ENCODE measurements around the gene GDPD1. TPM values are rescaled to one million over a fixed set of nuclear protein-coding genes. Genes with fewer than 3 reads are reported as not detected.
A peak's percentile ranks its signal among the peaks of the same experiment; 100 is the strongest.
"Not testable (repeated sequence)": the region's sequence is repeated elsewhere in the genome, so short reads cannot be mapped to it uniquely, and the experiment has no call there.

Gene GDPD1
- total RNA-seq, 2 experiments from 2014 or later: 2.9 to 3.5 TPM

- Mint-ChIP-seq H3K27ac (no peak overlapping the region), H3K27me3 (no peaks in the 10 kb centered on the region), H3K4me3 (no peak overlapping the region), H3K4me1 (ENCODE audit: low read depth) (no peaks in the 10 kb centered on the region), H3K36me3 (peaks cover 9% of the 10 kb centered on the region), H3K9me3 (no peaks in the 10 kb centered on the region)
- intact Hi-C loops (cut with micrococcal nuclease): no loop called here
- CTCF ChIA-PET: no interaction called here
- DNase-seq: no peak
- POLR2A ChIA-PET: no interaction called here
These were observed 20.9 kb upstream of the GDPD1 start for GRCh38 chr17:59199398-59199797.

GRCh38 chr17:59202320-59202719, 18.0 kb upstream of the GDPD1 start:
- Mint-ChIP-seq H3K36me3 (peaks cover 7% of the 10 kb centered on the region), H3K4me3 (no peak overlapping the region), H3K27me3 (no peaks in the 10 kb centered on the region), H3K4me1 (ENCODE audit: low read depth) (no peaks in the 10 kb centered on the region), H3K9me3 (no peaks in the 10 kb centered on the region), H3K27ac (no peak overlapping the region)
- intact Hi-C loops (cut with micrococcal nuclease): no loop called here
- POLR2A ChIA-PET: no interaction called here
- CTCF ChIA-PET: no interaction called here
- no peak for DNase-seq

- no peak overlapping the region for H3K27ac Mint-ChIP-seq
- peaks cover 13% of the 10 kb centered on the region for H3K4me1 Mint-ChIP-seq (ENCODE audit: low read depth)
These were observed 941 bp upstream of the GDPD1 start for GRCh38 chr17:59219370-59219769.

DNA sequence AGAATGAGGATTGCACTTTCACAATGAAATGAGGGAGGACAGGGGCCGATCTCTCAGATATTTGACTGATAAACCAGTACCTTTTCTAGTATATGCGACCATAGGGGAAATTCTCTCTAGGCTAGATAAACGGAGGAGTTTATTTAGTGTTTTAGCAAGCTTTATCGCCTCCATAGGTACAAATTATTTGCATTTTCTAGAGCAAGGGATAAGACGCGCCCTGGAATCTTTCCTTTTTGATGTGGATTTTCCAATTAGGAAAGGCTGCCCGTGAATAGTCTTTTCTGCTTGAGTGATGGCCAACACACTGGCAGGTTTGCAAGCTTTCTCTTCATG, 351 bp upstream of the GDPD1 start:
- intact Hi-C loops (cut with micrococcal nuclease): loop anchor here (1.0 to 5.0 kb wide), 4 partner anchors 10 to 221 kb away; partner anchors contain the start of genes PRR11, SKA2, SMG8 and TRIM37
- no peaks in the 10 kb centered on the region for H3K27me3 Mint-ChIP-seq
- ChIA-PET CTCF (interaction anchor here (0.6 to 1.6 kb wide), 7 partner anchors 9 to 478 kb away, joined by 3 to 28 read pairs (median 3); partner anchors contain the start of gene SMG8), POLR2A (interaction anchor here (0.5 to 1.3 kb wide), 4 partner anchors 10 to 589 kb away, joined by 3 to 9 read pairs (median 5); partner anchors contain the start of genes PRR11, SKA2 and SMG8)
- H3K27ac Mint-ChIP-seq: peak overlapping the region; percentile 80
- H3K4me3 Mint-ChIP-seq: peak overlapping the region; percentile 100
- H3K4me1 Mint-ChIP-seq (ENCODE audit: low read depth): peaks cover 13% of the 10 kb centered on the region
- no peaks in the 10 kb centered on the region for H3K9me3 Mint-ChIP-seq
- DNase-seq: no peak
- H3K36me3 Mint-ChIP-seq: peaks cover 4% of the 10 kb centered on the region

More at GRCh38 chr17:59219370-59219769, 941 bp upstream of the GDPD1 start:
- intact Hi-C loops (cut with micrococcal nuclease): no loop called here
- Mint-ChIP-seq H3K9me3 (no peaks in the 10 kb centered on the region), H3K36me3 (peaks cover 8% of the 10 kb centered on the region), H3K27me3 (no peaks in the 10 kb centered on the region), H3K4me3 (no peak overlapping the region)
- ChIA-PET CTCF (interaction anchor here (1.2 to 1.6 kb wide), 2 partner anchors 9 to 92 kb away, joined by 5 to 28 read pairs; partner anchors contain the start of gene SMG8), POLR2A (interaction anchor here (1.2 to 1.5 kb wide), 3 partner anchors 9 to 64 kb away, joined by 3 to 9 read pairs (median 7); partner anchors contain the start of genes PRR11, SKA2 and SMG8)
- DNase-seq: no peak

GRCh38 chr17:59221159-59221847, 992 bp downstream of the GDPD1 start:
- H3K27me3 Mint-ChIP-seq: no peaks in the 10 kb centered on the region

GRCh38 chr17:59223813-59224212, 3.5 kb downstream of the GDPD1 start:
- peaks cover 13% of the 10 kb centered on the region for H3K4me1 Mint-ChIP-seq (ENCODE audit: low read depth)
- H3K27me3 Mint-ChIP-seq: no peaks in the 10 kb centered on the region
- no peak for DNase-seq
- H3K9me3 Mint-ChIP-seq: no peaks in the 10 kb centered on the region
- intact Hi-C loops (cut with micrococcal nuclease): loop anchor here (5.0 kb wide), 1 partner anchor 117 kb away; the partner anchor contains the start of gene TRIM37
- no peak overlapping the region for H3K4me3 Mint-ChIP-seq
- CTCF ChIA-PET: no interaction called here
- H3K36me3 Mint-ChIP-seq: peaks cover 4% of the 10 kb centered on the region
- no peak overlapping the region for H3K27ac Mint-ChIP-seq
- POLR2A ChIA-PET: no interaction called here

More at GRCh38 chr17:59221159-59221847, 992 bp downstream of the GDPD1 start:
- Mint-ChIP-seq H3K36me3 (peaks cover 4% of the 10 kb centered on the region), H3K4me1 (ENCODE audit: low read depth) (peaks cover 13% of the 10 kb centered on the region), H3K4me3 (peak overlapping the region; percentile 100), H3K27ac (peak overlapping the region; percentile 80), H3K9me3 (no peaks in the 10 kb centered on the region)
- POLR2A ChIA-PET: interaction anchor here (0.8 kb wide), 1 partner anchor 11 kb away, joined by 3 read pairs; no protein-coding TSS in a partner anchor
- DNase-seq: no peak
- intact Hi-C loops (cut with micrococcal nuclease): loop anchor here (2.0 to 5.0 kb wide), 3 partner anchors 67 to 219 kb away; partner anchors contain the start of genes PRR11, SKA2 and TRIM37
- CTCF ChIA-PET: interaction anchor here (0.6 to 0.9 kb wide), 2 partner anchors 55 to 220 kb away, joined by 3 to 4 read pairs; no protein-coding TSS in a partner anchor

- intact Hi-C loops (cut with micrococcal nuclease); H3K9me3 Mint-ChIP-seq; H3K27ac Mint-ChIP-seq; H3K27me3 Mint-ChIP-seq; H3K4me1 Mint-ChIP-seq (ENCODE audit: low read depth); H3K36me3 Mint-ChIP-seq; H3K4me3 Mint-ChIP-seq; DNase-seq: not testable (repeated sequence)
- POLR2A ChIA-PET: interaction anchor here (0.6 kb wide), 1 partner anchor 242 kb away, joined by 4 read pairs; no protein-coding TSS in a partner anchor
- CTCF ChIA-PET: interaction anchor here (0.6 kb wide), 1 partner anchor 69 kb away, joined by 3 read pairs; no protein-coding TSS in a partner anchor
These were observed 8.3 kb downstream of the GDPD1 start for GRCh38 chr17:59228588-59228987.

DNA sequence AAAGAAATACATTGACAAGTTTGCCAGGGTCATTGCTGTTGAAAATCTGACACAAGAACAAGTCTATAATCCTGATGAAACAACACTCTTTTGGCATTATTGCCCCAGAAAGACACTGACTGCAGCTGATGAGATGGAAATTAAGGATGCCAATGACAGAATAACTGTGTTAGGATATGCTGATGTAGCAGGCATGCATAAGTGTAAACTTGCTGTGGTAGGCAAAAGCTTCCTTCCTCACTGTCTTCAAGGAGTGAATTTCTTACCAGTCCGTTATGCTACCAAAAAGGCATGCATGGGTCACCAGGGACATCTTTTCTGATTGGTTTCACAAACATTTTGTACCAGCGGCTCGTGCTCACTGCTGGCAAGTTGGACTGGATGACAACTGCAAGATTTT, 10.5 kb downstream of the GDPD1 start:
- no peak overlapping the region for H3K4me3 Mint-ChIP-seq

GRCh38 chr17:59234631-59235030, 14.3 kb downstream of the GDPD1 start:
- H3K27ac Mint-ChIP-seq: no peak overlapping the region
- H3K27me3 Mint-ChIP-seq: no peaks in the 10 kb centered on the region
- no peaks in the 10 kb centered on the region for H3K36me3 Mint-ChIP-seq
- no peaks in the 10 kb centered on the region for H3K4me1 Mint-ChIP-seq (ENCODE audit: low read depth)
- ChIA-PET CTCF (no interaction called here), POLR2A (no interaction called here)
- no peak overlapping the region for H3K4me3 Mint-ChIP-seq
- DNase-seq: no peak
- H3K9me3 Mint-ChIP-seq: no peaks in the 10 kb centered on the region
- intact Hi-C loops (cut with micrococcal nuclease): no loop called here

More for the DNA sequence above, 10.5 kb downstream of the GDPD1 start:
- Mint-ChIP-seq H3K36me3 (no peaks in the 10 kb centered on the region), H3K9me3 (no peaks in the 10 kb centered on the region), H3K4me1 (ENCODE audit: low read depth) (no peaks in the 10 kb centered on the region), H3K27me3 (no peaks in the 10 kb centered on the region), H3K27ac (no peak overlapping the region)
- intact Hi-C loops (cut with micrococcal nuclease): no loop called here
- no peak for DNase-seq
- ChIA-PET POLR2A (no interaction called here), CTCF (no interaction called here)

DNA sequence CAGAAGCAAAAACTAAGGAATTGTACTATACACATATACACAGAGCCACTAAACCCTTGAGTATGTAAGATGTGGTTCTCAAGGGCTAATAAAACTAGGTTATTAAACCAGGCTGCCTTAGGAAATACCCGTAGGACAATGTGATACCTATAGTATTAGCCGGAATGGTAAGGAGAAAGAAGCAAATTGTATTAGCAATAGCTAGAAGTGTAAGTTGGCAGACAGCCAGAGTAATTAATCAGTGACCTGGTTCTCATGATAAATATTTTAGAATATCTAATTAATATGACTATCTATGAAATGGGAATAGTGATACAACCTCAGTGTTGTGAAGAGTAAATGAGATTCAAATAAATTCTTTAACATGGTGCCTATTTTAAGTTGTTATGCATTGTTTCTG, 18.6 kb downstream of the GDPD1 start:
- intact Hi-C loops (cut with micrococcal nuclease): no loop called here
- CTCF ChIA-PET: interaction anchor here (0.6 kb wide), 1 partner anchor 76 kb away, joined by 3 read pairs; no protein-coding TSS in a partner anchor
- Mint-ChIP-seq H3K27ac (no peak overlapping the region), H3K36me3 (no peaks in the 10 kb centered on the region), H3K4me3 (no peak overlapping the region), H3K4me1 (ENCODE audit: low read depth) (no peaks in the 10 kb centered on the region), H3K27me3 (no peaks in the 10 kb centered on the region), H3K9me3 (no peaks in the 10 kb centered on the region)
- DNase-seq: no peak
- POLR2A ChIA-PET: no interaction called here

DNA sequence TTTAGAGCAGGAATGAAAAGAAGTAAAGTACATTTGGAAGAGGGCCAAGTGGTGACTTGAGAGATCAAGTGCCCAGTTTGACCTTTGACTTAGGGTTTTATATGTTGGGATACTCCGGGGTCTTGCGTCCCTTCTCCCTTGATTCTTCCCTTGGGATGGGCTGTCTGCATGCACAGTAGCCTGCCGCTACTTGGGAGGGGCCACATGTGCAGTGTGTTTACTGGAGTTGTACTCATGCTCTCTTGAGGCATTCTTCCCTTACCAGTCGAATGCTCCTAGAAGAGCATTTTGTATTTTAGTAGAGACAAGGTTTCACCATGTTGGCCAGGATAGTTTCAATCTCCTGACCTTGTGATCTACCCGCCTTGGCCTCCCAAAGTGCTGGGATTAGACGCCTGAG, 23.8 kb downstream of the GDPD1 start:
- H3K9me3 Mint-ChIP-seq: no peaks in the 10 kb centered on the region
- ChIA-PET POLR2A (interaction anchor here (0.6 kb wide), 1 partner anchor 229 kb away, joined by 3 read pairs; no protein-coding TSS in a partner anchor), CTCF (no interaction called here)

GRCh38 chr17:59254742-59255141, 34.4 kb downstream of the GDPD1 start:
- Mint-ChIP-seq H3K9me3 (no peaks in the 10 kb centered on the region), H3K4me3 (no peak overlapping the region), H3K4me1 (ENCODE audit: low read depth) (no peaks in the 10 kb centered on the region), H3K27ac (no peak overlapping the region), H3K36me3 (no peaks in the 10 kb centered on the region), H3K27me3 (no peaks in the 10 kb centered on the region)
- ChIA-PET POLR2A (no interaction called here), CTCF (no interaction called here)
- no peak for DNase-seq
- intact Hi-C loops (cut with micrococcal nuclease): no loop called here

More for the DNA sequence above, 23.8 kb downstream of the GDPD1 start:
- Mint-ChIP-seq H3K36me3 (no peaks in the 10 kb centered on the region), H3K4me1 (ENCODE audit: low read depth) (no peaks in the 10 kb centered on the region), H3K27me3 (no peaks in the 10 kb centered on the region), H3K27ac (no peak overlapping the region), H3K4me3 (no peak overlapping the region)
- intact Hi-C loops (cut with micrococcal nuclease): no loop called here
- no peak for DNase-seq

Data from activated CD4-positive, alpha-beta memory T cell treated with anti-CD3 and anti-CD28 coated beads for 36 hours (primary cell).